SK-N-DZ (cell line): Measurements from ENCODE around the gene ZNF737. TPM values are rescaled to one million over a fixed set of nuclear protein-coding genes. Genes with fewer than 3 reads are reported as not detected.
"Not testable (repeated sequence)": the region's sequence is repeated elsewhere in the genome, so short reads cannot be mapped to it uniquely, and the experiment has no call there.

Source experiments
- DNase-seq: peaks from one replicate; pipeline ENCODE4 v3.0.0-alpha.2; 2015; ENCODE audit warnings: low spot score
- polyA plus RNA-seq, 2 experiments: library from polyadenylated mRNA; depleted of rRNA; stranded (reverse); fragments of >200 nt; gene quantifications; 2 replicates each; pipeline ENCODE4 v1.2.3, GENCODE V29; 2014

Gene ZNF737
- polyA plus RNA-seq (2014; cell fraction: cytosol; rRNA removed): 17.0 and 54.4 TPM in 2 replicates
- polyA plus RNA-seq (2014; cell fraction: nucleus; rRNA removed): 13.2 and 22.8 TPM in 2 replicates

DNA sequence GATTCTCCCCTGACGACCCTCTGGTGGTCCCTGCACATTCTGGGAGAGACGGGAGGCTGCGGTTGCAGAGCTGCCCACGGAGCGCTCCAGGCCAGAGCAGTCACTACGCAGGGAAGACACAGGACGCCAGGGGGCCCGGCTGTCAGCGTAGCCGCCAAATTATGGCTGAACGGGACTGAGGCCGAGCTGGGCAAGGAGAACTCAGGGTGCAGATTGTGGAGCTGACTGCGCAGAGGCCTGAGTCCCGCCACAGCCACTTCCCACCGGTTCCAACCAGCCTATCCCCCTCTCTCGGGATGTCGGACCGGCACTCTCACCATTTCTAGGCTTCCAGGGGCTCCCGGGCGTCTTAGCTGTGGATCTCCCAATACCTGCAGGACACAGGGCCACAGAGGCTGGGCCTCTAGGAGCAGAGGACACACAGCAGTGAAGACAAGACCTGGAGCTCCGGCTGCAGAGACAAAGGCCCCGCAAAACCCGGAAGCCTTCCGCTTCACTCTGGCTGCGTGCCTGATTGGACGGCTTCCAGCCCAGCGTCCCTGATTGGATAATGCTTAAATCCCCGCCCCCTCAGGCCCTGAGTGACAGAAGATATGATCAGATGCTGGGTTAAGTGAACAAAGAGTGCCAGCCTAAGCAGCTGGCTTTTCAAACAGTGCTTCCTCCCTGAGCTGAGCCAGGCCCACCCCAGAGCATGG is at the start of gene ZNF737:
TSS of gene ZNF737 (minus strand) at position 461 of the 698 bp plus-strand sequence. CDS start at position 320, 141 bp downstream.
- DNase-seq: peak; percentile 98

- DNase-seq: not testable (repeated sequence)
Observed at GRCh38 chr19:20614971-20615370, 49.4 kb upstream of the ZNF737 start.

DNA sequence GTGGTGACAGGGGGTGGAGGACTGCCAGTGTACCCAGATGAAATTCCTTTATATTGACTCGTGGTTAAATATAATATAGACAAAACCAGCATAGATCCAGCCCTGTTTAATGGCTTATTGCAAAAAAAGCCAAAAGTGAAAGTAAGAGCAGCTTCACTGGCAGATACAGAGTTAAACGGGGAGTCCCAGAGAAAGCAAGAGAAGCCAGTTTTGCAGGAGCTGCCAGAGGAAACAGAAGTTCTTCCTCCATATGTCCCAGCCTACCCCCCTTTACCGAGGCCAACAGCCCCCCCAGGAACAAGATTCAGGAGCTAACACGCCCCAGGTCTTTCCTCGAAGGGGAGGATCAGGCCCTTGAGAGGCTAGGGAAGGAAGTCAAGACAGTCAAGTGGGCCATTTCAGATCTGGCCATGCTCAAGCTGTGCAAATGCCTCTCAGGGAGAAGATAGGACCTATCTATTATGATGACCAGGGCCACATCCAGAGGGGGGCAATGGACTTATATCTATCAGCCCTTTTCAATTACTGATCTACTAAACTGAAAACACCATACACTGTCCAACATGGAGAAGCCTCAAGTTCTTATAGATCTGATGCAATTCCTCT is 47.2 kb upstream of the ZNF737 start:
- no peak for DNase-seq

DNA sequence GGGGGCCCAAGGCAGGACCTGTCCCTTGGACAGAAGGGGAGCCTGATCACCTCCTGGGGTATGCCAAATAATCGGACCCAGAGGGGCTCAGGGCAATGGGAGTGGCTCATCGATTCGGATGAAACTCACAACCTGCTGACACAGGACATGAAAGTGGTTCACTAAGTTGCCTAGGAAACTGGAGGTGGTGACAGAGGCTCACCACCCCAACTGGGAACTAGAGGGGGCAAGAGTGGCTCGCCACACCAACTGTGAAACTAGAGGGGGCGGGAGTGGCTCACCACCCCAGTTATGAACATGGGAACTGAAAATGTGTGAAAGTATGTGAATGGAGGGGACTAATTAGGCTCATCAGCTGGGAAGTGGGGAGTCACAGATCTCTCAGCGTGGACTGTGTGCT is 46.3 kb upstream of the ZNF737 start:
- DNase-seq: no peak

DNA sequence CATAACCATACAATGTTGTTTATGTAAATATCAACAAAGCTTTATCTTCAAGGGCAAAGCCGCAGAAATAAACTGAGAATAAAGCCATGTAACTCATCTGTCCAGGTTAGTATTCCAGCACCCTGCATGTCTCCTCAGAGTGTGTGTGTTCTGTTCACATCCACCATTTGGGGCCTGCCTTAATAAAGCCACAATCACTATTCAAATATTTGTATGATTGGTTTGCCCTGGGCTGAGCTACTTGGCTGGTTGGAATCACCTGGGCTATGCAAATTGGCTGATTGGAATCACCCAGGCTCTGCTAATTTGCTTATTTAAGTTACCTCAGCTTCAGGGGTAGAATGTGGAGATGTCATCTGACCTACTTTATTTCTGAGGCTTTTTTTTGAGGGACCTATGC is 42.4 kb upstream of the ZNF737 start:
- no peak for DNase-seq

DNA sequence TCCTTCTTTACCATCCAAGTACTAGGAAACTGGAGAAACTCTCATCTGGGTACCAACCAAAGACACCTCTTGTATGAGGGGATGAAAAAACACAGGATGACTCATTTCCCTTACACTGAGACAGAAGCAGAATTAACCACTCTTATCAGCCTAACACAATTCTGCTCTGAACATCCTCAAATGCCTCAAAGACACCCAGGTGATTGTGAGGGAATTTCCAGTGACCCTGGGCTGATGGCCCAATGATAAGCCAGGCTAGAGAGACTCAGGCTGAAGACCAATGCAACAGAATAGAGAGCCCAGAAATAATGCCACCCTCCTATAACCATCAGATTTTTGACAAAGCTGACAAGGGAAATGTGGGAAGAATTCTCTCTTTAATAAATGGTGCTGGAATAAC is 7.0 kb downstream of the ZNF737 start:
- no peak for DNase-seq

GRCh38 chr19:20558011-20558410 is 7.6 kb downstream of the ZNF737 start:
- DNase-seq: no peak

DNA sequence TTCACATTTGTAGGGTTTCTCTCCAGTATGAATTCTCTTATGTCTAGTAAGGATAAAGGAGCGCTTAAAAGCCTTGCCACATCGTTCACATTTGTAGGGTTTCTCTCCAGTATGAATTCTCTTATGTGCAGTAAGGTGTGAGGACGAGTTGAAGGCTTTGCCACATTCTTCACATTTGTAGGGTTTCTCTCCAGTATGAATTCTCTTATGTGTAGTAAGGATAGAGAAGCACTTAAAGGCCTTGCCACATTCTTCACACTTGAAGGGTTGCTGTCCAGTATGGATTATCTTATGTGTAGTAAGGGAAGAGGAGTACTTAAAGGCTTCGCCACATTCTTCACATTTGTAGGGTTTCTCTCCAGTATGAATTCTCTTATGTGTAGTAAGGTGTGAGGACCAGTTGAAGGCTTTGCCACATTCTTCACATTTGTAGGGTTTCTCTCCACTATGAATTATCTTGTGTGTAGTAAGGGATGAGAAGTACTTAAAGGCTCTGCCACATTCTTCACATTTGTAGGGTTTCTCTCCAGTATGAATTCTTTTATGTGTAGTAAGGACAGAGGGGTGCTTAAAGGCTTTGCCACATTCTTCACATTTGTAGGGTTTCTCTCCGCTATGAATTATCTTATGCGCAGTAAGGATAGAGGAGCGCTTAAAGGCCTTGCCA is 20.8 kb downstream of the ZNF737 start:
- DNase-seq: not testable (repeated sequence)

GRCh38 chr19:20530303-20530702 is 35.3 kb downstream of the ZNF737 start:
- not testable (repeated sequence) for DNase-seq

- no peak for DNase-seq
Observed at GRCh38 chr19:20513189-20513904, 52.2 kb downstream of the ZNF737 start.

GRCh38 chr19:20503476-20503875 is 62.1 kb downstream of the ZNF737 start:
- no peak for DNase-seq
